GM15510 (cell line): ENCODE measurements around the gene KSR1.

Experiments used
- POLR2A ChIP-seq: IDR thresholded peaks from 3 replicates; pipeline ENCODE4 v1.6.1; 2011; ENCODE audit warnings: borderline replicate concordance; ENCODE audit not compliant: insufficient read length; ENCODE audit errors: extremely low read depth

KSR1 gene

GRCh38 chr17:27424941-27425340 lies 31.3 kb upstream of the KSR1 start:
- TF ChIP-seq POLR2A, result no peak

- no peak for TF ChIP-seq POLR2A
These were observed 30.3 kb upstream of the KSR1 start for GRCh38 chr17:27425991-27426390.

- no peak for TF ChIP-seq POLR2A
These were observed 27.3 kb upstream of the KSR1 start for GRCh38 chr17:27428781-27429505.

- TF ChIP-seq POLR2A, result no peak
These were observed 26.4 kb upstream of the KSR1 start for GRCh38 chr17:27429666-27430382.

- no peak for TF ChIP-seq POLR2A
These were observed 25.8 kb upstream of the KSR1 start for GRCh38 chr17:27430383-27430840.

- no peak for TF ChIP-seq POLR2A
These were observed 25.3 kb upstream of the KSR1 start for GRCh38 chr17:27430882-27431491.

- no peak for TF ChIP-seq POLR2A
These were observed 22.7 kb upstream of the KSR1 start for GRCh38 chr17:27433521-27433920.

GRCh38 chr17:27438348-27438998 lies 17.8 kb upstream of the KSR1 start:
- no peak for TF ChIP-seq POLR2A

GRCh38 chr17:27439342-27439741 lies 16.9 kb upstream of the KSR1 start:
- TF ChIP-seq POLR2A, result no peak

- no peak for TF ChIP-seq POLR2A
These were observed 13.5 kb upstream of the KSR1 start for GRCh38 chr17:27442702-27443101.

GRCh38 chr17:27443491-27443890 lies 12.8 kb upstream of the KSR1 start:
- no peak for TF ChIP-seq POLR2A

- TF ChIP-seq POLR2A, result no peak
These were observed 10.3 kb upstream of the KSR1 start for GRCh38 chr17:27445971-27446370.

- TF ChIP-seq POLR2A, result no peak
These were observed 9.5 kb upstream of the KSR1 start for GRCh38 chr17:27446569-27447301.

GRCh38 chr17:27449541-27449940 lies 6.7 kb upstream of the KSR1 start:
- no peak for TF ChIP-seq POLR2A
